GM21360 (cell line): ENCODE results near the gene FZD4.
"Not testable (repeated sequence)": the region's sequence is repeated elsewhere in the genome, so short reads cannot be mapped to it uniquely, and the experiment has no call there.

Experiments
- ATAC-seq: cut with Tn5 transposase; IDR thresholded peaks from one replicate; pipeline ENCODE4 v1.9.1; 2021; ENCODE audit warnings: mild to moderate bottlenecking, moderate library complexity; ENCODE audit not compliant: unreplicated experiment

FZD4 gene

DNA sequence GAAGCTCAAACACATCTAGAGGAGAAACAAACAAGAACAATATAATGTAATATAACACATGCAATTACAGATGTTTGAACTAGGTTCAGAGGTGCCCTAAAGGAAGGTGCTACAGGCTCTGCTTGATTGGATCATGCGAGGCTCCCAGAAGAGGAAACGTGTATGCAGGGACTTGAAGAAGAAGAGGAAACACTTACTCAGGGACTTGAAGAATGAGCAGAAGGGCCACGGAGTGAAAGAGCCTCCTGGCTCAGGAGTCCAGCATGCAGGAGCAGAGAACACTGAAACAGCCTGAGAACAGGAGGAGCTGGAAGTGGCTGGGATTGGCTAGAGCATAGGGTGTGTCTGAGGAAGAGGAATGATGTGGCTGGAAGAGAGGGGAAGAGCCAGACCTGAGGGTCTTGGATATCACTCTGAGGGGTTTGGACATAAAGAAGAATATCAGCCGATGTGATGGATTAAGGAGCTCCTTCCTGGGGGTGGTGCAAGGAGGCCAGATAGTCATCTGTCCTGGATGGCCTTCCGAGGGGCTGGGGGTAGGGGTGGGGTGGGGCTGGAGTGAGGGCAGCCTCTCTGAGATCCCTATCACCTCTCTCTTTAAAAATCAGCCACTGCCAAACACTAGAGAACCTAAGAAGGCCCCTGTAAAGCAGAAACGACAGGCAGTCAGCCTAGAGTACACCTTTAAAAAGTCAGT is 16.8 kb downstream of the FZD4 start:
- no peak for ATAC-seq

DNA sequence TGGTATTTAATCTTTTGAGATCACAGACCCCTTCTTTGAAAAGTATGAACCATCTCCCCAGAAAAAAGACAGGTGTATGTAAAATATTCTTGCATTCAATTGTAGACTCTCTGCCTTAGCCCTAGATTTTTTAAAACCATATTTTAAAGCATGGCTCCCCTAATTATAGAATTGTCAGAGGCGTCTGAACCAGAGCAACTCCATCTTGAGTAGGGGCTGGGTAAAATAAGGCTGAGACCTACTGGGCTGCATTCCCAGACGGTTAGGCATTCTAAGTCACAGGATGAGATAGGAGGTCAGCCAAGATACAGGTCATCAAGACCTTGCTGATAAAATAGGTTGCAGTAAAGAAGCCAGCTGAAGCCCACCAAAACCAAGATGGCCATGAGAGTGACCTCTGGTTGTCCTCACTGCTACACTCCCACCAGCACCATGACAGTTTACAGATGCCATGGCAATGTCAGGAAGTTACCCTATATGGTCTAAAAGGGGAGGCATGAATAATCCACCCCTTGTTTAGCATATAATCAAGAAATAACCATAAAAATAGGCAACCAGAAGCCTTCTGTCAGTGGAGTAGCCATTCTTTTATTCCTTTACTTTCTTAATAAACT is 17.9 kb downstream of the FZD4 start:
- ATAC-seq: not testable (repeated sequence)

DNA sequence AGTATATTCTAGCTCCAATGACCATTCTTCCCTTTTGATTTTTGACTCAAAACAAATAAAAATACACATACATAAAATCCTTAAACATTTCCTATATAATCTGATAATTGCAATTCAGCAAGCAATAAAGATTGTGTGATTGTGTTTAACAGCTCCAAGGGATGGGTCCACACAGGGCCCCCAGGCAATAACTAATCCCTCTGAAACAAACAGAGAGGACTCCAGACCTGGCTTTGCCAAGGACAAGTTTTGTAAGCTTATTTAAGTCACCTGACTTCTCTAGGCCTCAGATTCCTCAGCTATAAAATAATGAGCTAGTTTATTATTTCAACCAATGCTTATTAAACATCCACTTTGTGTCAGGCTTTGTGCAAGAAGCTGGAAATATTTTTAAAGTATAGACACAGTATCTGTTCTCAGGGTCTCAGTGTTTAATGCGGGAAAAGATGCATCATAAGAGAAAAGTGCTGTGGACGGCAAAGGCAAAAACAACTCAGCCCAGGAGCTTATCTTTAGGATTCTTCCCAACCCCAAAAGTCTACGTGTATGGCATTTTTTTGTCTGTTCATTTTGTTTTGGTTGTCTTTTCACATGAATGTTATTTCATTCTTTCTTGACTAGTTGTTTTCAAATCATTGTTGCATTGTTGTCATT is 20.1 kb downstream of the FZD4 start:
- ATAC-seq: no peak

DNA sequence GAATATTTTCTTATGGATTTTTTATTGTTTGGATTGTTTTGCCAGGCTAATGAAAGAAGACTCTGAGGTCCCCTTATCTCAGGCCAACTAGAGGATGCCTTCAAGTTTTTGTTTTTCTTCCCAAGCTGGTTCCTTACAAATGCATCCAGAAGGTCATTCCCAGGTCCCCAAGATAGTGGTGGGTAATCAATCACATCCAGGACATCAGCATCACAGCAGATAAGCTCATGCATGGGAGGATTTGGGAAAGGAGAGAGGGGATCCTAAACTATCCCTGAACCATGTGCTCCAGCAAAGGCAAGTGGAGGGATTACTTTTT is 20.7 kb downstream of the FZD4 start:
- ATAC-seq: no peak

DNA sequence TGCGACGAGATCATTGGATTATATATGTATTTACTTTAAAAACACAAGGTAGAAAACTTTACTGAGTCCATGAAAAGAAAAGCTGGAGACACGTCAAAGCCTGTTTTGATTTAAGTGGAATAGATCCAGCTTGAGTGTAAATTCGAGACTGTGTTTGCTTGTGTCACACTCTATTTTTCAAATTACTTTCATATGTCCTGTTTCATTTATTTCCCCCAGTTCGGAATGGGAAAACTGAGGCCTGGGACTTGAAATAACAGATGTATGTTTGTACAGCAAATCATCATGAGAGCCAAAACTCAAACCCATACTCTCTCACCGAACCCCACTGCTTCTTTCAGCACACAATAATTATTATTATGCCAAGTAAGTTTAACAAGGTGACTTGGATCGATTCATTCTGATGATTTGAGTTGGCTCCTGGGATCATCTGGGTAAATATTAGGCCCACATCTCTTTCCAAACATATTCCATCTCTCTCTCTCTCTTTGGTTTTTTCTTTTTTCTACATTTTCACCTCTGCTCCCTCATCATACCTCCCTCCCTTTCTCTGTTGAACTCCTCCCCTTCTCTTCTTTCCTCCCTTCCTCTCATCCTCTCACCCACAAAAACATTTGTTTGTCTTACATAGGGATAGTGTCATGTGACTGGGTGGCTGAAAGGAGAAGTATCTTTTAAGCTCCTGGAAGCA is 21.2 kb downstream of the FZD4 start:
- ATAC-seq: no peak

DNA sequence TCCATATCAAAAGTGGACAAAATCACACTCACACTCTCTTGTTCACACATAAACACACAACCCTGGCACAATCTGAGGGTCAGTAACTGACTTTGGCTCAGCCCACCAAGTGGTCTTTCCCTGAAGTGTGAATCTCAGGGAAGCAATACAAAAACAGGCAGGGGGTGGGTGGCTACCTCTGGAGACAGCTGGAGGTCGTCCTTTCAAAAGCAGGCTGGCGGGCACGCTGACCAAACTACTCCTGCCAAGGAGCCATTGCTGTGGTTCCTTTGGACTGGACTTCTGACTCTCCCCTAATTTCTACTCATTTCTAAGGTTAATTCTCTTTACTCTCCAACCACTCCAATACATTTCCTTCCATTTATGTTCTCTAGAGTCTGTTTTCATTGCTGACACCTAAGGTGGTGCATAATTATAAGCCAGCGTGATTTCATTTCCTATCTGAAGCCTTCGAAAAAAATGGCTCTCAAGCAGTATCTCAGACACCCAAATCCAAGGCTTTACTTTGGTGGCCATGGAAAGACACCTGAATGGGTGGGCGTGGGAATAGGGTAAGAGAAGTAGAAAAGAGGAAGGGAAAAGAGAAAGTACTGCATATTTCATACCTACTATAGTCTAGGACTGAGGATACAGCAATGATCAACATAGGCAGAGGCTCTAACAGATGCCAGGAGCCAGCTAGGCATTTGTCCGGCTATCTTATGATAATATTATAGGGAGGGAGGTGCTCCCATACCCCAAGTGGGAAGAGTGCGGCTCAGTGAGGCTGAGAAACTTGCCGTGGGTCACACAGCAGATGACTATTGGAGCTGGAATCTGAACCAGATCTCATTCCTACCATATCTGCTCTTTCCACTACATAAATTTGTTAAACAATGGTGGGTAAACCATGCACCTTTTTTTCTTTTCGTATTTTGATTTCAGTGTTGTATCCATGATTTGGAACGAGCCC is 22.0 kb downstream of the FZD4 start:
- ATAC-seq: no peak

DNA sequence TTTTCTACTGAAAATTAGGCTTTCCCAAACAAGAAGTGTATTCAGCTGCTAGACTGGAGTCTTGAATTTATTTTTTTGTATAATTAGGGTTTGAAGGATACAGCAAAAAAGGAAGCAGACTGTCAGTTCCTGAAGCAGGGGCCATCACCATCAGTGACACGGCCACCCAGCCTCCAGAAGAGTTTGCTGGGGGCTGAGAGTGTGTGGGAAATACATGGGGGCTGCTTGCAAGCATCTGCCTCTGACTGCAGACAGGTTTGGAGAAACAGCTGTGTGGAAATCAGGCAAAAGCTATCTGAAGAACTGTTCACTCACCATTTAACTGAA is 23.0 kb downstream of the FZD4 start:
- ATAC-seq: no peak

DNA sequence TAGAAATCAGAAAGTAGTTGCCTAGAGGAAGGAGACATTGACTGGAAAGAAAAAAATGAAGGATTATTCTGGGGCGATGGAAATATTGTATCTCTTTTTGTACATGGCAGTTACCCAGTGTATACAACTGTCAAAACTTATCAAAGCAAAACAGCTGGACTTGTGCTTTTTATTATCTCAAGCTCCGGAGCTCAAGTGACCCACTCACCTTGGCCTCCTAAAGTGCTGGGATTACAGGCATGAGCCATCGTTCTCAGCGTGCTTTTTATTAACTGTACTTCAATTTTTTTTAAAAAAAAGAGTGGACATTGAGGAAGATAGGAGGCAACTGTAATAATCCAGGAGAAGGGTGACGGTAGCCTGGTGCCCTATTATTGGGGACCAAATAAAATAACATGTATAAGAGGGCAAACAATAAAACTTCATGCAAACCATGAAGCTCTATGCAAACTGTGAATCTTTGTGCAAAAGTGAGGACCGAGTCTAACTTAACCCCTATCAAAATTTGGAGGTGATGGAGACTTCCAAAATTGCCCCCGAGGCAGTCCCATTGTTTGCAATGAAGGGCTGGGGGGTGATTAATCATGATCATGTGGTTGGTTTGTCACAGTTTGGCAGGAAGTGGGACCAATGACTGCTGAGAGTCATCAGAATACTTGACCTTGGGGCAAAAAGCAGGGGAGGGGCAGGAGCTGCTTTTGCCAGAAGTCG is 23.5 kb downstream of the FZD4 start:
- ATAC-seq: no peak

DNA sequence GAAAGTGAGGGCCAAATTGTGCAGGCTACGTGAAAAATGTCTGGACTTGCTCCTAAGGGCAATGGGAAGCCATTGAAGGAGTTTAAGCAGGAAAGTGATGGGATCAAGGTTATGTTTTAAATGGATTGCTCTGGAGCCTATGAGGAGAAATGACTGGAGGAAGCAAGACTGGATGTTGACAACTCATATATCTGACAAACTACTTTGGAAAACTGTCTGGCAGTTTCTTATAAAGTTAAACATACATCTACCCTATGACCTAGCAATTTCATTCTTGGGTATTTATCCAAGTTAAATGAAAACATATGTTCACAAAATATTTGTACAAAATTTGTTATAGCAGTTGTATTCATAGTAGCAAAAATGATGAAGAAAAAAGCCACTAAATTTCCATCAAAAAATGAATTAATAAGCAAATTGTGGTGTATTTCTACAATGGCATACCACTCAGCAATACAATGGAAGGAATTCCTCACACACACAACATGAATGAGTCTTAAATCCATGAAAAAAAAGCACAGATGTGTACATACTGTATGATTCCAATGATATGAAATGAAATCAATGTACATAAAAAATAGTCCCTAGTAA is 24.1 kb downstream of the FZD4 start:
- no peak for ATAC-seq

DNA sequence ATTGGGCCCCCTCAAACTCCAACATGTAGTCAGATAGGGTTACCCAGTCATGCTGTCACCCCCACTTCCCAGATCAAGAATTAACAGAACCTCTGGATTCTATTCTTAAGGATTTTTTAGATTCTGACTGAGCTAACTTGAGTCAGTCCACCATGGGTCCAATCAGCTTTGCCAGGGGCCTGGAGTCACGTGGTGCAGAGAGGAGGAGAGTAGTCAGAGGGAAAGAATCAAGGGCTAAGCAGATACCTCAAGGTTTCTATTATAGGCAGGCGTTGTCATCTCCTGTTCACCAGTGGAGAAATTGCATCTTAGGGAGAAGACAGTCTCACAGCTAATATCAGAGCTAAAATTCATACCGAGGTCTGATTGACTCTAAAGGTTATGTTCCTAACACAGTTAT is 28.2 kb downstream of the FZD4 start:
- ATAC-seq: no peak

DNA sequence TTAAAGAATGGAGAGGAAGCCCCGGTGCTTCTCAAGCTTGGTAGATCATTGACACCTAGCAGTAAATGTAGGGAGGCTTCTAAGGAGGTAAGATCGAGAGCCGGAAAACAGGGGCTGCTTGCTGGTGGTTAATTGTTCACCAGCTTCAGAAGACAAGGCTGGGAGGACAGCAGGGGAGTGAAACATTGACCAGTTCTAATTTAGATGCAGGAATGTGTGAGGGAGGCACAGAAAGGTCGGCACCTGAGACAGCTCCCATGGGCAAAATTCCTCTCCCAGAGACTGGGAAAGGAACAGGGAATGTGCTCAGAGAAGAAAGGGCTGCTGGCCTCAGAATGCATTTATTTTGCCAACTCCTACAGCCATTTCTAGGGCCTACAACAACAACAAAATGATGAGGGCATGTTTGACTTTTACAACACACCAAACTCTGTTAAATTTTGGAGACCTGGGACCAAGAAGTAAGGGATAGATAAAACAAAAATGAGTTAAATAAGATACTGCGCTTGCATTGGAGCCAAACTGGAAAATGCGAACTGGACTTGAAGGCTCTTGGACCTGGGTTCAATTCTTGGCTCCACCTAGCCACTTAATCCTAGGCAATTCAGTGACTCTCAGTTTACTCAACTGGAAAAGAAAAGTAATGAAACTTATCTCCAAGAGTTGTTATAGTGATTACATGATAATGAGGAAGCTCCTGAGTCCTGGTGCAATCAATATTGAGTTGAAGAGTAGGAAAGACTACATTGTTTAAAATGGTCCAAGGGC is 31.0 kb downstream of the FZD4 start:
- ATAC-seq: no peak

DNA sequence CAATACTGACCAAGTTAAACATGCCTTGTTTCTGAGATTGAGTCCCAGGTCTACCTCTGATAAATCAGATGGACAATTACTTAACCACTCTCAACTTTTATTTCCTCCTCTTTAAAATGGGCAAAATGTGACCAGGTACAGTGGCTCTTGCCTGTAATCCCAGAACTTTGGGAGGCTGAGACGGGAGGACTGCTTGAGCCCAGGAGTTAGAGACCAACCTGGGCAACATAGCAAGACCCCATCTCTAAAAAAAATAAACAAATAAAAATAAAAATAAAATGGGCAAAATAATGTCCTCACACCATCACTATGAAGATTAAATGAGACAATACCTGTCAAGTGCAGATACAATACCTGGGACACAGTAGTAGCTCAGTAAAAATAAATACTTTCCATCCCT is 33.0 kb downstream of the FZD4 start:
- no peak for ATAC-seq

DNA sequence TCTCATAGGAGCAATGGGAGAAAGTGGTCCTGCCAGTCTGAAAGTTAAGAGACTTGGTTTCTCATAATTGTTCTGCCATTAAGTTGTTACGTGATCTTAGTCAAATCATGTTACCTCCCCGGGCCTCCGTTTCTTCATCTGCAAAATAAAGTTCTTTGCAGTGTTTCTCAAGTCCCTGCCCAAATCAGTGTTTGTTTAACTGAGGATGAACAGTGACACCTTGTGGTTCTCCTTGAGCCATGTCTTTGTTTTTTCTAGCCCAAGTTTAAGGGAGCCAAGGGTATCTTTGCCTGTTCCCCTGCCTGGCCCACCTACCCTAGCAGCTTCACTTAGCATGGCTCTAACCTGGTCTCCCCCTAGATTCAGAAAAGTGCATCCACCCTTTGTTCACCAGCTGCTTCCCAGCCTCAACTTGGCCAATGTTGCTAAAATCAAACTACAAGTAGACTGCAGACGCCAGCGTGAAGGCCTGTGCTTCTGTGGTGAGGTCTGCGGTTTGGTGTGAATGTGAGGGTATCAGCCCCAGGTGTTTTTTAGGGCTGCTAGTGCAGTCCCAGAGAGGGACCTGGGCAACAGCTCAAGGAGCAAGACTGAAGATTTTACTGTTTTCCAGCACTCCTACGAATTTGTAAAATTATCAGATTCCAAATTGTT is 35.5 kb downstream of the FZD4 start:
- ATAC-seq: no peak

DNA sequence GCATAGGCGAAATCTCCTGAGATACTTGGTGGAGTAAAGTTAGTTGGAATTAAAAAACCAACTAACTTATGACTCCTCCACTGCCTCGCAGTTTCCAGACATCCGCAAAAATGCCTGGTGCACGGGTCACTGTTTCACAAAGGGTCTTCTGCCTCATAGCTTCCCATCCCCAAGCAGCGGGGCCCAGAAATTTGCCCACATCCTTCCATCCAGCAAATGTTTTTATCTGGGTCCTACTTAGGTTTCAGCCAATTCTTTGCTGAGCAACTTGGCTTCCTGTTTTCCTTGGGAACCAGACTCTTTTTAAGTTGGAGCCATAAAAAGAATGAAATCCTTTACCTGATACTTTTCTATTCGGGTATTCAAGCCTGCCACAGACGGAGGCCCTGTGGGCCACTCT is 36.2 kb downstream of the FZD4 start:
- ATAC-seq: no peak

DNA sequence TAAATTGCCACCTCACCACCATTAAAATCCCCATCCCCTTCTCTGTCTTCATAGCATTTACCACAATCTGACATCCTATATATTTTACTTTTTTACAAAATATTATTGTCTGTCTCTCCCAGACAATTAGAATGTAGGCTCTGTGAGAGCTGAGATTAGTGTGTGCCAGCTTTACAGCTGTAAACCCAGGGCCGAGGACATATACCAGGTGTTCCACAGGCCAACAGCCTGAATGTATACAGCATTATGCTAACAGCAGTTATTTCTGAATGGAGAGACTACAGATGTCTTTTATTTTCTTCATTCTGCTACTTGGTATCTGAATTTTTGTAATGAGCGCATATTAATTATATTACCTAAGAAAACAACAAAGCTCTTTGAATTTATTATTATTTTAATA is 36.7 kb downstream of the FZD4 start:
- ATAC-seq: no peak

DNA sequence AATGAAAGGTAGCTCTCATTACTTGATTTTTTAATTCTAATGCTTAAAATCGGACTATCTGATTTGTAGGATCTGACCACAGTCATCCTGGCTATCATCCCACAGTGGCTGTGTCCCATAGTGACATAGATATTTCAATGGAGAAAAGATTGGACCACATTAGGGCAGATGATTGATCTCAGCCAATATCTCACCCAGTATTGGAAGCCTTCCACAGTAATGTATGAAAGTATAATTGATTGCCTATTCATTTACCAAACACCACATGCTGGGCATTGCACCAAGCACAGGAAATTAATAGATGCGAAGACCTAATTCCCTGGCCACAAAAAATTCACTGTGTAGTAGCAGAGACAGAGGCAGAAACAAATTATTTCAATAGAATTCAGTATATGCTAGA is 37.6 kb downstream of the FZD4 start:
- ATAC-seq: no peak

DNA sequence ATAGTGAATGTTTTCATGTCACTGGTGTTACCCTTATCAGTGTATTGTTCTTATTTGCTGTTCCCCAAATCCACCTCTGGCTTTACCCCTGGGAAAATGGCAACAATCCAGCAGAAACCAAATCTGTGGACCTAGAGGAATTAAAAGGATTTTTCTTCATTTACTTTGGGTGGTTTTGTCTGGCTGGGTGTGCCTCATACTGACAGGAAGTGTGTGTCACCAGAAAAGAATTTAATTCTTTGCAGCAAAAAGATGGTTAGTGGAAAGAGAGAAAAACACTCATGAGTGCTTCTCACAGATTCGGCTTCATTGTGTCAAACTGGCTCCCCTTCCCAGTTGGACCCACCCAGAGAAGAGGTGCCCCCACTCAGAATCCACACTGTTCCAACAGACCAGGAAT is 38.9 kb downstream of the FZD4 start:
- no peak for ATAC-seq

DNA sequence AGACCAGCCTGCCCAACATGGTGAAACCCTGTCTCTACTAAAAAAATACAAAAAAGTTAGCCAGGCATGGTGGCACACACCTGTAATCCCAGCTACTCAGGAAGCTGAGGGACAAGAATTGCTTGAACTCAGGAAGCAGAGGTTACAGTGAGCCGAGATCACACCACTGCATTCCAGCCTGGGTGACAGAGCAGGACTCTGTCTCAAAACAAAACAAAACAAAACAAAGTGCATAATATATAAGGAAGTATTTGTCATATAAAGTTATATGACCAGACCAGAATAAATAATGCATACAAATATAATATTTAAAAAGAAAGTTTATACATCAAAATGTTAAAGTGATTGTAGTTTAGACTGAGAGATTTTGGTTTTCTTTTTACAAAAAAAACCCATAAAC is 39.3 kb downstream of the FZD4 start:
- not testable (repeated sequence) for ATAC-seq
